HepG2 (cell line): ENCODE data around the gene RNASE4. TPM values are rescaled to one million over a fixed set of nuclear protein-coding genes. Genes with fewer than 3 reads are reported as not detected.

Experiments used
- CBFB ChIP-seq: sonication (generic); formaldehyde crosslinking; IDR thresholded peaks from 2 replicates; pipeline ENCODE4 v1.4.0; 2020; ENCODE audit warnings: missing genetic modification reagents
- DMAP1 ChIP-seq: IDR thresholded peaks from 2 replicates; pipeline ENCODE4 v1.6.1; 2016
- DNMT1 ChIP-seq: sonication (generic); formaldehyde crosslinking; IDR thresholded peaks from 2 replicates; pipeline ENCODE4 v1.5.1; 2020; ENCODE audit warnings: mild to moderate bottlenecking, missing genetic modification reagents
- ERF ChIP-seq: IDR thresholded peaks from 2 replicates; pipeline ENCODE4 v1.6.1; 2018; ENCODE audit warnings: missing biosample characterization, missing genetic modification reagents
- GABPB1 ChIP-seq: IDR thresholded peaks from 2 replicates; pipeline ENCODE4 v1.6.1; 2016; ENCODE audit warnings: mild to moderate bottlenecking, missing genetic modification reagents, moderate library complexity, missing compliant biosample characterization
- MIER3 ChIP-seq: IDR thresholded peaks from 2 replicates; pipeline ENCODE4 v1.6.1; 2016; ENCODE audit warnings: missing compliant biosample characterization, borderline replicate concordance
- NFIC ChIP-seq: IDR thresholded peaks from 2 replicates; pipeline ENCODE4 v1.6.1; 2012; ENCODE audit warnings: mild to moderate bottlenecking, low read length, inconsistent platforms
- PAF1 ChIP-seq: IDR thresholded peaks from 2 replicates; pipeline ENCODE4 v1.6.1; 2016; ENCODE audit warnings: missing genetic modification reagents, missing compliant biosample characterization
- PLRG1 ChIP-seq: fragments of 450-650 bp; conservative IDR thresholded peaks from 2 replicates; pipeline ENCODE4 v1.6.1; 2016
- ZBTB40 ChIP-seq, 2 experiments: fragments of 450-650 bp in 1 of 2; sonication (generic) in 1 of 2; formaldehyde crosslinking in 1 of 2; IDR thresholded peaks; 2 replicates each; pipeline versions ENCODE4 v1.6.1 to v1.8.0; 2016 to 2022; ENCODE audit warnings: antibody characterized with exemption in 1 of 2, mild to moderate bottlenecking in 1 of 2, missing genetic modification reagents in 1 of 2
- ZC3H13 ChIP-seq: sonication (generic); formaldehyde crosslinking; IDR thresholded peaks from 2 replicates; pipeline ENCODE4 v1.8.1; 2023; ENCODE audit warnings: mild to moderate bottlenecking, missing genetic modification reagents, moderate library complexity
- ZNF180 ChIP-seq: sonication (generic); formaldehyde crosslinking; IDR thresholded peaks from 2 replicates; pipeline ENCODE4 v1.4.0; 2020; ENCODE audit warnings: low read depth, missing genetic modification reagents, borderline replicate concordance
- ZNF367 ChIP-seq: sonication (generic); formaldehyde crosslinking; IDR thresholded peaks from 2 replicates; pipeline ENCODE4 v1.4.0; 2020; ENCODE audit warnings: missing genetic modification reagents, borderline replicate concordance
- ZNF720 ChIP-seq: sonication (generic); formaldehyde crosslinking; IDR thresholded peaks from 2 replicates; pipeline ENCODE4 v1.4.0; 2020; ENCODE audit warnings: missing genetic modification reagents
- polyA plus RNA-seq, 8 experiments: library from polyadenylated mRNA; depleted of rRNA in 3 of 8; stranded (reverse) in 7 of 8; unstranded in 1 of 8; fragments of >200 nt; fragmentation: Illumina TruSeq in 4 of 8; extraction: Trizol in 4 of 8; gene quantifications; 2 replicates each; pipeline versions ENCODE4 v1.2.1 to v1.2.3, GENCODE V29; 2011 to 2016; ENCODE audit warnings: low read depth in 4 of 8, missing spikeins in 1 of 8, mixed read lengths in 1 of 8; ENCODE audit not compliant: insufficient read depth in 1 of 8
- total RNA-seq, 5 experiments: library from RNA; depleted of rRNA; stranded (reverse); fragments of >200 nt; fragmentation: Illumina TruSeq; extraction: Trizol; gene quantifications; 2 replicates each; pipeline ENCODE4 v1.2.3, GENCODE V29; 2016; ENCODE audit warnings: low read depth in 1 of 5
- TF ChIP-seq, protein P1 (sequence below): sonication (generic); formaldehyde crosslinking; IDR thresholded peaks from 2 replicates; pipeline ENCODE4 v1.4.0; 2020; ENCODE audit warnings: low read depth, missing genetic modification reagents
- TF ChIP-seq, protein P2 (sequence below): sonication (generic); formaldehyde crosslinking; IDR thresholded peaks from 2 replicates; pipeline ENCODE4 v1.8.1; 2023; ENCODE audit warnings: missing genetic modification reagents, mild to moderate bottlenecking, borderline replicate concordance

RNASE4 gene
- total and polyA plus RNA-seq, 2 of the 13 experiments (the other 11 are each of a cell fraction or from before 2014, with no cell fraction given), result 109 to 983 TPM

DNA sequence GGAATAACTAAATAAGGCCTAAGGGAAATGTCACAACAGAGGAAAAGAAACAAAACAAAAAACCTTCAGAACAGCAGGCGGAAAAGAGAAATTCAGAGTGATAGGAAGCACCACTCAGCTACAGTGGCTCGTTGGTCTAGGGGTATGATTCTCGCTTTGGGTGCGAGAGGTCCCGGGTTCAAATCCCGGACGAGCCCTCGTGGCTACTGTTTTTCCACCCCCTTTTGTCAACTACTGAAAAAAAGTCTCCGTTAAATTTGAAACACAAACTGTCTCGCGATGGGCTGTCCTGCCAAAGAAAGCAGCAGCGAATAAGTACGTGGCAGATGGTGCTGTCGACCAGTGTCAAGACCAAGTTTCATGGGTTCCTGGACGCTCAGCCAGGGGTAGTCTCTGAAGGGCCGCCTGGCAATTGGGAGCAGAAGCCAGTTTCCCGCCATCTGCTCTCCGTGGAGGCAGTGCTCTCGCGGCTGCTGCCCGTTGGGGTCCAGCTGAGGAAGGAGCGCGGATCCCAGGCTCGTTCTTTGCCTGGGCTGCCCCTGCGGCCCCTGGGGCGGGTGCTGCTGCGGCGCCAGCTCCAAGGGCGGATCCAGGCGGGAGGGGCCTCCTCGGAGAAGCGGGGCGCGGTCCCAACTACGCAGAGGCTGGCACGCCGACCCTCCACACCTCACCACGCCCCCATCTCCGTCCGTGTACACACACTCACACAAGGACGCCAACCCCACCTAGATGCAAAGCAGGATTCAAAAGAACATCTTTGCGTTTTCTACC lies at the start of gene RNASE4 (continued):
- TF ChIP-seq, protein P1, sequence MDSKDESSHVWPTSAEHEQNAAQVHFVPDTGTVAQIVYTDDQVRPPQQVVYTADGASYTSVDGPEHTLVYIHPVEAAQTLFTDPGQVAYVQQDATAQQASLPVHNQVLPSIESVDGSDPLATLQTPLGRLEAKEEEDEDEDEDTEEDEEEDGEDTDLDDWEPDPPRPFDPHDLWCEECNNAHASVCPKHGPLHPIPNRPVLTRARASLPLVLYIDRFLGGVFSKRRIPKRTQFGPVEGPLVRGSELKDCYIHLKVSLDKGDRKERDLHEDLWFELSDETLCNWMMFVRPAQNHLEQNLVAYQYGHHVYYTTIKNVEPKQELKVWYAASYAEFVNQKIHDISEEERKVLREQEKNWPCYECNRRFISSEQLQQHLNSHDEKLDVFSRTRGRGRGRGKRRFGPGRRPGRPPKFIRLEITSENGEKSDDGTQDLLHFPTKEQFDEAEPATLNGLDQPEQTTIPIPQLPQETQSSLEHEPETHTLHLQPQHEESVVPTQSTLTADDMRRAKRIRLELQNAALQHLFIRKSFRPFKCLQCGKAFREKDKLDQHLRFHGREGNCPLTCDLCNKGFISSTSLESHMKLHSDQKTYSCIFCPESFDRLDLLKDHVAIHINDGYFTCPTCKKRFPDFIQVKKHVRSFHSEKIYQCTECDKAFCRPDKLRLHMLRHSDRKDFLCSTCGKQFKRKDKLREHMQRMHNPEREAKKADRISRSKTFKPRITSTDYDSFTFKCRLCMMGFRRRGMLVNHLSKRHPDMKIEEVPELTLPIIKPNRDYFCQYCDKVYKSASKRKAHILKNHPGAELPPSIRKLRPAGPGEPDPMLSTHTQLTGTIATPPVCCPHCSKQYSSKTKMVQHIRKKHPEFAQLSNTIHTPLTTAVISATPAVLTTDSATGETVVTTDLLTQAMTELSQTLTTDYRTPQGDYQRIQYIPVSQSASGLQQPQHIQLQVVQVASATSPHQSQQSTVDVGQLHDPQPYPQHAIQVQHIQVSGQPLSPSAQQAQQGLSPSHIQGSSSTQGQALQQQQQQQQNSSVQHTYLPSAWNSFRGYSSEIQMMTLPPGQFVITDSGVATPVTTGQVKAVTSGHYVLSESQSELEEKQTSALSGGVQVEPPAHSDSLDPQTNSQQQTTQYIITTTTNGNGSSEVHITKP (CRISPR knock-in tag), result peak; percentile 23; the same call in 1 of the 2 replicates
- TF ChIP-seq PLRG1 (no peak), DNMT1 (CRISPR knock-in tag) (peak; percentile 35; the same call in 1 of the 2 replicates), ERF (CRISPR knock-in tag) (no peak; the same call in 1 of the 2 replicates), ZNF180 (CRISPR knock-in tag) (peak; percentile 85; the same call in 1 of the 2 replicates), ZBTB40 (IDR thresholded peaks at IDR 0.05) (peak; percentile 45; the same call in 1 of the 2 replicates), ZBTB40 (CRISPR knock-in tag; IDR thresholded peaks at IDR 0.05) (peak; percentile 73), PAF1 (CRISPR knock-in tag) (no peak), CBFB (CRISPR knock-in tag) (no peak; the same call in 1 of the 2 replicates), ZNF720 (no peak), MIER3 (0 out of 2 replicates have a peak, but pooled peaks have one; percentile 14), GABPB1 (CRISPR knock-in tag) (peak; percentile 78), ZC3H13 (CRISPR knock-in tag) (peak; percentile 24; the same call in 1 of the 2 replicates), ZNF367 (CRISPR knock-in tag) (no peak; the same call in 1 of the 2 replicates), NFIC (no peak), DMAP1 (CRISPR knock-in tag) (peak; percentile 79; the same call in 1 of the 2 replicates)
- TF ChIP-seq, protein P2, sequence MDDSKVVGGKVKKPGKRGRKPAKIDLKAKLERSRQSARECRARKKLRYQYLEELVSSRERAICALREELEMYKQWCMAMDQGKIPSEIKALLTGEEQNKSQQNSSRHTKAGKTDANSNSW (CRISPR knock-in tag), result peak; percentile 76; the same call in 1 of the 2 replicates
